ENCODE results near the gene ZFHX3. TPM values are rescaled to one million over a fixed set of nuclear protein-coding genes. Genes with fewer than 3 reads are reported as not detected.

The ZFHX3 gene
- total RNA-seq, 1 experiment from 2014 or later: 1.5 TPM

- no peaks in the 10 kb centered on the region for H3K9me3 ChIP-seq (ENCODE audit: control insufficient read depth, low read depth, low read length)
- H2AK5ac ChIP-seq (ENCODE audit: insufficient read length, low read length): no peak overlapping the region
- Mint-ChIP-seq H3K27me3 (ENCODE audit: low read depth) (no peaks in the 10 kb centered on the region), H3K4me3 (no peak overlapping the region), H3K27ac (peak overlapping the region in 1 of 3 experiments; percentile 58; a peak in 1 of 7 replicates), H3K36me3 (ENCODE audit: insufficient read depth in 1 of 3, low read depth in 3 of 3) (peaks cover 0 to 6% (median 3%) of the 10 kb centered on the region in 3 experiments; a peak in 1 of 7 replicates), H3K4me1 (peaks cover 2 to 11% of the 10 kb centered on the region in 2 experiments; a peak in 3 of 4 replicates), H3K9me3 (no peaks in the 10 kb centered on the region)
- H3T11ph ChIP-seq (ENCODE audit: low read length): no peak overlapping the region
- H3K79me1 ChIP-seq (ENCODE audit: insufficient read depth, low read depth, low read length, poor library complexity, severe bottlenecking): no peaks in the 10 kb centered on the region
- H3K23me2 ChIP-seq (ENCODE audit: insufficient read length, low read depth, low read length, poor library complexity, severe bottlenecking): no peaks in the 10 kb centered on the region
- H3K18ac ChIP-seq (ENCODE audit: insufficient read length, low read depth, low read length): no peak overlapping the region
- H3K4me2 ChIP-seq (ENCODE audit: insufficient read depth, insufficient read length, low read length): no peak overlapping the region
- no peak overlapping the region for H2BK15ac ChIP-seq (ENCODE audit: low read depth, low read length)
- H4K8ac ChIP-seq (replicated peaks; ENCODE audit: insufficient read length, low read depth, low read length): no peak overlapping the region
- H3K56ac ChIP-seq (ENCODE audit: insufficient read length, low read depth, low read length): no peak overlapping the region
- H3K9ac ChIP-seq (ENCODE audit: extremely low read depth, insufficient read length, low read length): no peak overlapping the region
- no peak overlapping the region for H2BK120ac ChIP-seq (ENCODE audit: low read depth, low read length, poor library complexity, severe bottlenecking)
- no peaks in the 10 kb centered on the region for H3K79me2 ChIP-seq (ENCODE audit: insufficient read depth, low read length)
- DNase-seq: no peak
- no peak overlapping the region for H3K23ac ChIP-seq (ENCODE audit: insufficient read length, low read depth, low read length)
- no peak overlapping the region for H3K27ac ChIP-seq (ENCODE audit: insufficient read length, low read depth, low read length)
- H4K91ac ChIP-seq (ENCODE audit: insufficient read length, low read depth, low read length): no peak overlapping the region
- H4K5ac ChIP-seq (ENCODE audit: insufficient read length, low read depth, low read length): no peak overlapping the region
- H2BK12ac ChIP-seq (ENCODE audit: insufficient read length, low read depth, low read length): no peak overlapping the region
- H3K27me3 ChIP-seq (ENCODE audit: insufficient read depth, low read length): no peaks in the 10 kb centered on the region
- no peak overlapping the region for H3K14ac ChIP-seq (ENCODE audit: insufficient read depth, low read length)
- WGBS (ENCODE audit: extremely low coverage, insufficient read length, low lambda C conversion rate): no CpG with 5 or more reads among the region's 7 CpGs
- no peak for TF ChIP-seq CTCF (conservative IDR thresholded peaks at IDR 0.05)
- no peak overlapping the region for H2BK5ac ChIP-seq (ENCODE audit: insufficient read length, low read length)
- H3K4me1 ChIP-seq (ENCODE audit: insufficient read depth, low read length): no peaks in the 10 kb centered on the region
- H3K4ac ChIP-seq (ENCODE audit: low read depth, low read length): no peak overlapping the region
- H2AFZ ChIP-seq (ENCODE audit: low read length): no peak overlapping the region
- H2BK20ac ChIP-seq (ENCODE audit: low read depth, low read length, poor library complexity, severe bottlenecking): no peak overlapping the region
- no peaks in the 10 kb centered on the region for H4K20me1 ChIP-seq (ENCODE audit: control insufficient read depth, insufficient read depth, insufficient read length)
Measured at GRCh38 chr16:72798264-72798663, 249.7 kb downstream of the ZFHX3 start.

Measured in H9 (cell line).